ENCODE data around the gene MPP1. TPM values are rescaled to one million over a fixed set of nuclear protein-coding genes. Genes with fewer than 3 reads are reported as not detected.
A peak's percentile ranks its signal among the peaks of the same experiment; 100 is the strongest.

Gene MPP1
- total RNA-seq, 4 donors from 2014 or later, result 3.7 to 21.2 (median 13.2) TPM

GRCh38 chrX:154774622-154775021 is 30.7 kb downstream of the MPP1 start:
- Histone ChIP-seq H3K27ac (no peak overlapping the region), H3K36me3 (peaks cover 0 to 90% (median 14%) of the 10 kb centered on the region in 3 donors), H3K27me3 (no peaks in the 10 kb centered on the region), H3K4me3 (no peak overlapping the region), H3K4me1 (peaks cover 0 to 7% (median 0%) of the 10 kb centered on the region in 3 donors), H3K9me3 (no peaks in the 10 kb centered on the region)
- intact Hi-C loops (cut with DNase I), result no loop called here
- TF ChIP-seq, protein P1, sequence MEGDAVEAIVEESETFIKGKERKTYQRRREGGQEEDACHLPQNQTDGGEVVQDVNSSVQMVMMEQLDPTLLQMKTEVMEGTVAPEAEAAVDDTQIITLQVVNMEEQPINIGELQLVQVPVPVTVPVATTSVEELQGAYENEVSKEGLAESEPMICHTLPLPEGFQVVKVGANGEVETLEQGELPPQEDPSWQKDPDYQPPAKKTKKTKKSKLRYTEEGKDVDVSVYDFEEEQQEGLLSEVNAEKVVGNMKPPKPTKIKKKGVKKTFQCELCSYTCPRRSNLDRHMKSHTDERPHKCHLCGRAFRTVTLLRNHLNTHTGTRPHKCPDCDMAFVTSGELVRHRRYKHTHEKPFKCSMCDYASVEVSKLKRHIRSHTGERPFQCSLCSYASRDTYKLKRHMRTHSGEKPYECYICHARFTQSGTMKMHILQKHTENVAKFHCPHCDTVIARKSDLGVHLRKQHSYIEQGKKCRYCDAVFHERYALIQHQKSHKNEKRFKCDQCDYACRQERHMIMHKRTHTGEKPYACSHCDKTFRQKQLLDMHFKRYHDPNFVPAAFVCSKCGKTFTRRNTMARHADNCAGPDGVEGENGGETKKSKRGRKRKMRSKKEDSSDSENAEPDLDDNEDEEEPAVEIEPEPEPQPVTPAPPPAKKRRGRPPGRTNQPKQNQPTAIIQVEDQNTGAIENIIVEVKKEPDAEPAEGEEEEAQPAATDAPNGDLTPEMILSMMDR (IDR thresholded peaks at IDR 0.05), result no peak
- TF ChIP-seq POLR2A (IDR thresholded peaks at IDR 0.05), result no peak
- WGBS, 2 donors, result 76 to 100% methylated on average over 3 to 5 of the region's 5 CpGs
- DNase-seq, result no peak

GRCh38 chrX:154762537-154763296 is 42.6 kb downstream of the MPP1 start, which contains the start of gene DKC1:
Gene DKC1 (plus strand): TSS chrX:154762864. CDS start chrX:154762966, 102 bp downstream.
- intact Hi-C loops (cut with DNase I), result no loop called here
- peak; percentile 65 for DNase-seq
- WGBS, 2 donors, result 23% methylated on average over 18 of the region's 84 CpGs; no CpG with 5 or more reads in 1 of the 2 donors

DNA sequence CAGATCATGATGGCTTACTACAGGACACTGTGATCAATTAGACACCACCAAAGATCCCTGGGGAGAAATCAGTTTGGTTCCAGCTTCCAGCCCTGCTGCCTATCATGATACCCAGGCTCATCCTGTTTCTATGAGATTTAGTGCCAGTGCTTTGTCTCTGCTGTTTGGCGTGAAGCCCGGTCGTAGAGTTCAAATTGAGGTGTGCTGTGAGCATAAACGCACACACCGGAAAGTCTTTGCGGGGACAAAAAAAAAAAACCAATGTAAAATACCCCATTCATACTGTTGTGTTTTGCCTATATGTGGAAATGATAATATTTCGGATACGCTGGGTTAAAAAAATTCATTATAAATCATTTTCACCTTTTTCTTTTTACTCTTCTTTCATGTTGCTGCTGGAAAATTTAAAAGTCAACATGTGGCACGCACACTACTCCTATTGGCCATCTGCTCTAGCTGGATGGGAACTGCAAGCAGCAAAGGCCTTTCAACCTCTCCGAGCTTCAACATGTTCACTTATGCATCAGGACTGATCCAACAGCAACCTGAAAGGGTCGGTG is 43.2 kb downstream of the MPP1 start:
- peak overlapping the region; percentile 74 to 88 (median 79) for H3K27ac ChIP-seq
- peaks cover 0 to 22% (median 0%) of the 10 kb centered on the region in 3 donors for H3K36me3 ChIP-seq
- WGBS, 2 donors, result 3 to 46% methylated on average over 7 to 11 of the region's 11 CpGs
- TF ChIP-seq, protein P1 (IDR thresholded peaks at IDR 0.05), result no peak
- no peaks in the 10 kb centered on the region for H3K27me3 ChIP-seq
- peak overlapping the region; percentile 68 to 74 (median 70) for H3K4me3 ChIP-seq
- no peak for DNase-seq
- intact Hi-C loops (cut with DNase I), result no loop called here
- no peaks in the 10 kb centered on the region for H3K9me3 ChIP-seq
- peaks cover 0 to 27% (median 0%) of the 10 kb centered on the region in 3 donors for H3K4me1 ChIP-seq

More at GRCh38 chrX:154762537-154763296, 42.6 kb downstream of the MPP1 start, which contains the start of gene DKC1:
- Histone ChIP-seq H3K27me3 (no peaks in the 10 kb centered on the region), H3K36me3 (peaks cover 0 to 29% (median 0%) of the 10 kb centered on the region in 3 donors), H3K4me1 (peaks cover 0 to 27% (median 0%) of the 10 kb centered on the region in 3 donors), H3K9me3 (no peaks in the 10 kb centered on the region), H3K4me3 (peak within 1 kb of the TSS; percentile 68 to 74 (median 70)), H3K27ac (peak within 1 kb of the TSS; percentile 78 to 88 (median 82))
- TF ChIP-seq, protein P1 (IDR thresholded peaks at IDR 0.05), result no peak
- peak in 2 of 4 donors; percentile 30 to 53 for TF ChIP-seq POLR2A (IDR thresholded peaks at IDR 0.05)

DNA sequence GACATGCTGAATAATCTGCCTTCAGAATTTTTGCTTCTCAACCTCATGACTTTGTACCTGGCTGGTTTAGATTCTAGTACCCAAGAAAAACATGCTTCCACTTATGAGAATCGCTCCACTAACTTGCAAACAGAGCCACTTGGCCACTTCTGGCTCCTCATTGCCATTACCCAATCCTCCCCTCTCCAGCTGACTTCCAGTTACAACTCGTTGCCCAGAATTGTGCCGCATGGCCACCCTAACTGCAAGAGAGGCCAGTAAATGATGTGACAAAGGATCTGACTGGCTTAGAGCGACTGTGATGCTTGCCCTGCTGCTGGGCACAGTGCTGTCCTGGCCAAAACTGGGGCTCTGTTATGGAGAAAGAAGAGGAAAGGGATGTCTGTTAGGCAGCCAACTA is 46.6 kb downstream of the MPP1 start:
- H3K27ac ChIP-seq, result no peak overlapping the region

More for the DNA sequence above, 46.6 kb downstream of the MPP1 start:
- no peaks in the 10 kb centered on the region for H3K9me3 ChIP-seq
- intact Hi-C loops (cut with DNase I), result no loop called here
- no peak for DNase-seq
- H3K36me3 ChIP-seq, result no peaks in the 10 kb centered on the region
- WGBS, 2 donors, result 63 to 90% methylated on average over 4 of the region's 4 CpGs
- H3K4me1 ChIP-seq, result peaks cover 0 to 13% (median 0%) of the 10 kb centered on the region in 3 donors
- no peak for TF ChIP-seq POLR2A (IDR thresholded peaks at IDR 0.05)
- TF ChIP-seq, protein P1 (IDR thresholded peaks at IDR 0.05), result no peak
- H3K4me3 ChIP-seq, result no peak overlapping the region
- H3K27me3 ChIP-seq, result no peaks in the 10 kb centered on the region

Data from esophagus squamous epithelium (tissue), 5 donors.